ENCODE data around the gene ATXN3L.

- no peak for TF ChIP-seq CTCF (conservative IDR thresholded peaks at IDR 0.05; ENCODE audit: low read length)
- no peak for TF ChIP-seq EZH2phosphoT487 (IDR thresholded peaks at IDR 0.05; ENCODE audit: borderline replicate concordance)
These were observed 25.6 kb upstream of the ATXN3L start for GRCh38 chrX:13345438-13345837.
